Measurements from ENCODE around the gene CALHM3.

The CALHM3 gene

GRCh38 chr10:103440416-103440815, 38.6 kb downstream of the CALHM3 start:
- H3K4me3 ChIP-seq (ENCODE audit: control insufficient read depth, low read depth, low read length), result no peak overlapping the region
- TF ChIP-seq, protein P1, sequence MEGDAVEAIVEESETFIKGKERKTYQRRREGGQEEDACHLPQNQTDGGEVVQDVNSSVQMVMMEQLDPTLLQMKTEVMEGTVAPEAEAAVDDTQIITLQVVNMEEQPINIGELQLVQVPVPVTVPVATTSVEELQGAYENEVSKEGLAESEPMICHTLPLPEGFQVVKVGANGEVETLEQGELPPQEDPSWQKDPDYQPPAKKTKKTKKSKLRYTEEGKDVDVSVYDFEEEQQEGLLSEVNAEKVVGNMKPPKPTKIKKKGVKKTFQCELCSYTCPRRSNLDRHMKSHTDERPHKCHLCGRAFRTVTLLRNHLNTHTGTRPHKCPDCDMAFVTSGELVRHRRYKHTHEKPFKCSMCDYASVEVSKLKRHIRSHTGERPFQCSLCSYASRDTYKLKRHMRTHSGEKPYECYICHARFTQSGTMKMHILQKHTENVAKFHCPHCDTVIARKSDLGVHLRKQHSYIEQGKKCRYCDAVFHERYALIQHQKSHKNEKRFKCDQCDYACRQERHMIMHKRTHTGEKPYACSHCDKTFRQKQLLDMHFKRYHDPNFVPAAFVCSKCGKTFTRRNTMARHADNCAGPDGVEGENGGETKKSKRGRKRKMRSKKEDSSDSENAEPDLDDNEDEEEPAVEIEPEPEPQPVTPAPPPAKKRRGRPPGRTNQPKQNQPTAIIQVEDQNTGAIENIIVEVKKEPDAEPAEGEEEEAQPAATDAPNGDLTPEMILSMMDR (IDR thresholded peaks at IDR 0.05; ENCODE audit: control insufficient read depth, insufficient read depth, low read depth, low read length, missing control alignments), result no peak
- no peak for DNase-seq (ENCODE audit: low read depth)

DNA sequence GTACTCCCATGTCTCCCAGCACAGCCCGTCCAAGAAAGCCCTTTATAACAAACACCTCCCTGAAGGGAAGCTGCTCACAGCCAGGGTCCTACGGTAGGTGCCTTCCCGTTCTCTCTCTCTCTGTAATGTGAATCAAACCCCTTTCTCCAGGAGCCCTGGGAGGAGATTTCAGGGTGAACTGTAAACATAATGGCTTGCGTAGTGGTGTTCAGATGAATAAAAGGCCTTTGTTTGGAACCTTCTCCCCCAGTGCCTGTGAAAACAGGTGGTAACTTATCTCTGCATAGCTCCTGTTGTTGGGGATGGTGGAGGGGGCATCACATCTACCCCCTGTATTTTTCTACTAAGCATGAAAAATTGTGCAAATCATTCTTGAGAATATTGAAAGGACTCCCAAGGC, 39.3 kb downstream of the CALHM3 start:
- TF ChIP-seq, protein P1 (IDR thresholded peaks at IDR 0.05; ENCODE audit: control insufficient read depth, insufficient read depth, low read depth, low read length, missing control alignments), result no peak
- no peak for DNase-seq (ENCODE audit: low read depth)
- H3K4me3 ChIP-seq (ENCODE audit: control insufficient read depth, low read depth, low read length), result no peak overlapping the region

- H3K4me3 ChIP-seq (ENCODE audit: control insufficient read depth, low read depth, low read length), result no peak overlapping the region
- DNase-seq (ENCODE audit: low read depth), result no peak
- TF ChIP-seq, protein P1 (IDR thresholded peaks at IDR 0.05; ENCODE audit: control insufficient read depth, insufficient read depth, low read depth, low read length, missing control alignments), result no peak
Observed at GRCh38 chr10:103433858-103434257, 45.2 kb downstream of the CALHM3 start.

DNA sequence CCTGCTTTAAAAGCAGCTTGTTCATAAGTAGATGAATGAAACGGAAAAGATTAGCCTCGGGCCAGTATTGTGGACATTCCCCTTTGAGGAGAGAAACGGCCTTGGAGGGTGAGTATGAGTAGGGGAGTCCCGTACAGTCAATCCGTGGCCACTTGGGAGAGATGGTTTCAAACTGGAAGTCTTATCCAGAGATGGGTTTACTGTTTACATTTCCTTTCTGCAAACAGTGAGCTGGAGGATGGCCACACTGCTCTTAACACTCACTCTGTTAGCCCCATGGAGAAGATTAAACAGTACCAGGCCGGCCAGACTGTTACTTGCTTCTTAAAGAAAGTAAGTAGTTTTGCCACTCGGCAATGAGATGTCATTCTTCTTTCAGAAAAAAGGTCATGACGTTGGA, 47.1 kb downstream of the CALHM3 start:
- no peak for DNase-seq (ENCODE audit: low read depth)
- TF ChIP-seq, protein P1 (IDR thresholded peaks at IDR 0.05; ENCODE audit: control insufficient read depth, insufficient read depth, low read depth, low read length, missing control alignments), result no peak
- H3K4me3 ChIP-seq (ENCODE audit: control insufficient read depth, low read depth, low read length), result no peak overlapping the region

GRCh38 chr10:103429647-103430046, 49.4 kb downstream of the CALHM3 start:
- no peak overlapping the region for H3K4me3 ChIP-seq (ENCODE audit: control insufficient read depth, low read depth, low read length)
- TF ChIP-seq, protein P1 (IDR thresholded peaks at IDR 0.05; ENCODE audit: control insufficient read depth, insufficient read depth, low read depth, low read length, missing control alignments), result no peak
- no peak for DNase-seq (ENCODE audit: low read depth)

- TF ChIP-seq, protein P1 (IDR thresholded peaks at IDR 0.05; ENCODE audit: control insufficient read depth, insufficient read depth, low read depth, low read length, missing control alignments), result no peak
Observed at GRCh38 chr10:103428989-103429643, 49.9 kb downstream of the CALHM3 start.

More at GRCh38 chr10:103428989-103429643, 49.9 kb downstream of the CALHM3 start:
- H3K4me3 ChIP-seq (ENCODE audit: control insufficient read depth, low read depth, low read length), result no peak overlapping the region
- no peak for DNase-seq (ENCODE audit: low read depth)

Measured in AG09309 (cell line).